ENCODE results near the gene SEMA3E.
"Not testable (repeated sequence)": the region's sequence is repeated elsewhere in the genome, so short reads cannot be mapped to it uniquely, and the experiment has no call there.

The SEMA3E gene

GRCh38 chr7:83452256-83452655, 196.7 kb downstream of the SEMA3E start:
- DNase-seq (ENCODE audit: low read depth) = no peak

- no peak for DNase-seq (ENCODE audit: low read depth)
Observed at GRCh38 chr7:83451501-83452045, 197.4 kb downstream of the SEMA3E start.

GRCh38 chr7:83449781-83450180, 199.2 kb downstream of the SEMA3E start:
- DNase-seq (ENCODE audit: low read depth) = no peak

- DNase-seq (ENCODE audit: low read depth) = no peak
Observed at GRCh38 chr7:83447681-83448080, 201.3 kb downstream of the SEMA3E start.

GRCh38 chr7:83446102-83446669, 202.8 kb downstream of the SEMA3E start:
- no peak for DNase-seq (ENCODE audit: low read depth)

GRCh38 chr7:83442911-83443310, 206.0 kb downstream of the SEMA3E start:
- no peak for DNase-seq (ENCODE audit: low read depth)

GRCh38 chr7:83439026-83439425, 209.9 kb downstream of the SEMA3E start:
- DNase-seq (ENCODE audit: low read depth) = no peak

- DNase-seq (ENCODE audit: low read depth) = not testable (repeated sequence)
Observed at GRCh38 chr7:83430289-83430688, 218.7 kb downstream of the SEMA3E start.

- no peak for DNase-seq (ENCODE audit: low read depth)
Observed at GRCh38 chr7:83429493-83429892, 219.4 kb downstream of the SEMA3E start.

- DNase-seq (ENCODE audit: low read depth) = no peak
Observed at GRCh38 chr7:83427884-83428283, 221.1 kb downstream of the SEMA3E start.

- no peak for DNase-seq (ENCODE audit: low read depth)
Observed at GRCh38 chr7:83426325-83426724, 222.6 kb downstream of the SEMA3E start.

GRCh38 chr7:83419013-83419412, 229.9 kb downstream of the SEMA3E start:
- DNase-seq (ENCODE audit: low read depth) = no peak

GRCh38 chr7:83415840-83416239, 233.1 kb downstream of the SEMA3E start:
- DNase-seq (ENCODE audit: low read depth) = no peak

GRCh38 chr7:83414947-83415346, 234.0 kb downstream of the SEMA3E start:
- no peak for DNase-seq (ENCODE audit: low read depth)

GRCh38 chr7:83413831-83414230, 235.1 kb downstream of the SEMA3E start:
- no peak for DNase-seq (ENCODE audit: low read depth)

GRCh38 chr7:83413424-83413823, 235.5 kb downstream of the SEMA3E start:
- DNase-seq (ENCODE audit: low read depth) = no peak

- no peak for DNase-seq (ENCODE audit: low read depth)
Observed at GRCh38 chr7:83410989-83411591, 237.8 kb downstream of the SEMA3E start.

GRCh38 chr7:83394776-83395175, 254.2 kb downstream of the SEMA3E start:
- no peak for DNase-seq (ENCODE audit: low read depth)

- no peak for DNase-seq (ENCODE audit: low read depth)
Observed at GRCh38 chr7:83388436-83388835, 260.5 kb downstream of the SEMA3E start.

- DNase-seq (ENCODE audit: low read depth) = no peak
Observed at GRCh38 chr7:83366629-83367028, 282.3 kb downstream of the SEMA3E start.

GRCh38 chr7:83365746-83366145, 283.2 kb downstream of the SEMA3E start:
- DNase-seq (ENCODE audit: low read depth) = no peak

GRCh38 chr7:83362871-83363550, 285.9 kb downstream of the SEMA3E start:
- DNase-seq (ENCODE audit: low read depth) = no peak

GRCh38 chr7:83359108-83359507, 289.8 kb downstream of the SEMA3E start:
- no peak for DNase-seq (ENCODE audit: low read depth)
